K562 (cell line): ENCODE data around the gene PPP3CB. TPM values are rescaled to one million over a fixed set of nuclear protein-coding genes. Genes with fewer than 3 reads are reported as not detected.

ENCODE experiments used
- C11orf30 ChIP-seq: fragments of 450-650 bp; IDR thresholded peaks from 2 replicates; pipeline ENCODE4 v1.6.1; 2016; ENCODE audit warnings: low read depth, mild to moderate bottlenecking
- CCAR2 ChIP-seq: fragments of 200-400 bp; formaldehyde crosslinking; IDR thresholded peaks from 2 replicates; pipeline ENCODE4 v1.6.1; 2017; ENCODE audit warnings: mild to moderate bottlenecking, low read depth, low read length
- CREM ChIP-seq: IDR thresholded peaks from 2 replicates; pipeline ENCODE4 v1.6.1; 2014; ENCODE audit warnings: antibody characterized with exemption, low read depth
- CSDE1 ChIP-seq, 2 experiments: fragments of 450-650 bp; IDR thresholded peaks; 2 replicates each; pipeline ENCODE4 v1.6.1; 2016; ENCODE audit warnings: mild to moderate bottlenecking in 1 of 2
- ERF ChIP-seq: fragments of 450-650 bp; formaldehyde crosslinking; IDR thresholded peaks from 2 replicates; pipeline ENCODE4 v1.4.0; 2020; ENCODE audit warnings: mild to moderate bottlenecking, mixed read lengths
- FIP1L1 ChIP-seq: fragments of 200-400 bp; formaldehyde crosslinking; IDR thresholded peaks from 2 replicates; pipeline ENCODE4 v1.6.1; 2018; ENCODE audit warnings: mild to moderate bottlenecking, low read depth, low read length; ENCODE audit not compliant: poor library complexity, severe bottlenecking
- FOXA3 ChIP-seq, 2 experiments: fragments of 450-650 bp in 1 of 2; sonication (generic) in 1 of 2; formaldehyde crosslinking; IDR thresholded peaks in 1 of 2; conservative IDR thresholded peaks in 1 of 2; 2 replicates each; pipeline versions ENCODE4 v1.4.0 to v1.8.0; 2020 to 2022; ENCODE audit warnings: mild to moderate bottlenecking in 2 of 2, missing genetic modification reagents in 1 of 2
- GTF2E2 ChIP-seq: fragments of 200-800 bp; sonication (Bioruptor generic); IDR thresholded peaks from 2 replicates; pipeline ENCODE4 v1.6.1; 2016; ENCODE audit warnings: missing genetic modification characterization, missing compliant biosample characterization
- HOMEZ ChIP-seq: fragments of 250-450 bp; sonication (Bioruptor Pico); IDR thresholded peaks from 2 replicates; pipeline ENCODE4 v1.4.0; 2020; ENCODE audit warnings: mild to moderate bottlenecking, moderate library complexity
- JUND ChIP-seq, 2 experiments: IDR thresholded peaks; 2 replicates in 1 of 2; 3 replicates in 1 of 2; pipeline ENCODE4 v1.6.1; 2011; ENCODE audit warnings: borderline replicate concordance in 2 of 2, low read depth in 2 of 2, low read length in 2 of 2, improper control_type of control experiment in 1 of 2, missing biosample characterization in 1 of 2, missing genetic modification characterization in 1 of 2, missing genetic modification reagents in 1 of 2
- L3MBTL2 ChIP-seq: fragments of 450-650 bp; IDR thresholded peaks from 2 replicates; pipeline ENCODE4 v1.6.1; 2016; ENCODE audit warnings: mild to moderate bottlenecking, moderate library complexity
- MTA3 ChIP-seq: fragments of 450-650 bp; formaldehyde crosslinking; IDR thresholded peaks from 2 replicates; pipeline ENCODE4 v1.6.1; 2017; ENCODE audit warnings: mild to moderate bottlenecking, borderline replicate concordance
- PHB ChIP-seq: fragments of 250-450 bp; sonication (Bioruptor Pico); IDR thresholded peaks from 2 replicates; pipeline ENCODE4 v1.5.0; 2021
- POLR2H ChIP-seq: IDR thresholded peaks from 2 replicates; pipeline ENCODE4 v1.6.1; 2016; ENCODE audit warnings: missing genetic modification characterization, low read depth, mild to moderate bottlenecking, control low read depth, missing compliant biosample characterization, moderate library complexity
- RBM25 ChIP-seq: fragments of 200-400 bp; formaldehyde crosslinking; IDR thresholded peaks from 2 replicates; pipeline ENCODE4 v1.6.1; 2018; ENCODE audit warnings: low read length, low read depth, moderate library complexity; ENCODE audit not compliant: severe bottlenecking
- SAFB ChIP-seq: fragments of 200-400 bp; formaldehyde crosslinking; IDR thresholded peaks from 2 replicates; pipeline ENCODE4 v1.6.1; 2017; ENCODE audit warnings: low read depth, low read length, borderline replicate concordance
- SMAD2 ChIP-seq: fragments of 150-350 bp; IDR thresholded peaks from 2 replicates; pipeline ENCODE4 v1.6.1; 2014; ENCODE audit warnings: low read depth, mild to moderate bottlenecking, low read length
- SMARCC2 ChIP-seq: fragments of 450-650 bp; IDR thresholded peaks from 2 replicates; pipeline ENCODE4 v1.6.1; 2017; ENCODE audit warnings: antibody characterized with exemption, moderate library complexity, mild to moderate bottlenecking, low read depth
- TOE1 ChIP-seq, 2 experiments: fragments of 450-650 bp in 1 of 2; sonication (generic) in 1 of 2; formaldehyde crosslinking in 1 of 2; IDR thresholded peaks; 2 replicates each; pipeline versions ENCODE4 v1.7.1 to v1.8.0; 2016 to 2022; ENCODE audit warnings: borderline replicate concordance in 2 of 2, mild to moderate bottlenecking in 2 of 2, antibody characterized with exemption in 1 of 2, inconsistent platforms in 1 of 2, low read depth in 1 of 2, missing genetic modification reagents in 1 of 2, moderate library complexity in 1 of 2
- U2AF2 ChIP-seq: fragments of 200-400 bp; formaldehyde crosslinking; optimal IDR thresholded peaks from 2 replicates; pipeline ENCODE3; 2017; ENCODE audit warnings: low read depth, mild to moderate bottlenecking, low read length
- USF1 ChIP-seq: sonication (generic); formaldehyde crosslinking; IDR thresholded peaks from 2 replicates; pipeline ENCODE4 v1.9.0; 2022; ENCODE audit warnings: mild to moderate bottlenecking, missing genetic modification reagents
- ZKSCAN8 ChIP-seq: fragments of 200-800 bp; sonication (Bioruptor generic); IDR thresholded peaks from 2 replicates; pipeline ENCODE4 v1.6.1; 2016; ENCODE audit warnings: missing genetic modification characterization, missing compliant biosample characterization
- ZNF253 ChIP-seq: fragments of 250-450 bp; sonication (Bioruptor Pico); conservative IDR thresholded peaks from 2 replicates; pipeline ENCODE4 v1.6.1; 2021; ENCODE audit warnings: mild to moderate bottlenecking
- ZNF354B ChIP-seq: fragments of 250-450 bp; sonication (Bioruptor Pico); IDR thresholded peaks from 2 replicates; pipeline ENCODE4 v1.4.0; 2020
- ZNF561 ChIP-seq: fragments of 450-650 bp; formaldehyde crosslinking; conservative IDR thresholded peaks from 2 replicates; pipeline ENCODE4 v1.4.0; 2020; ENCODE audit warnings: mild to moderate bottlenecking, moderate library complexity
- polyA plus RNA-seq, 8 experiments: library from polyadenylated mRNA; depleted of rRNA in 4 of 8; stranded (reverse) in 5 of 8; unstranded in 3 of 8; fragments of >200 nt; fragmentation: Nextera tagmentation in 2 of 8; fragmentation: Illumina TruSeq in 1 of 8; extraction: Ambion mirVana in 2 of 8; extraction: Trizol in 1 of 8; gene quantifications; 2 replicates each; pipeline versions ENCODE4 v1.2.1 to v1.2.3, GENCODE V29; 2011 to 2014; ENCODE audit warnings: inconsistent platforms in 1 of 8, missing spikeins in 1 of 8
- total RNA-seq, 7 experiments: library from RNA; depleted of rRNA in 6 of 7; stranded (reverse); fragments of >200 nt in 6 of 7; fragmentation: Illumina TruSeq in 2 of 7; extraction: Trizol in 2 of 7; gene quantifications; 2 replicates each; pipeline versions ENCODE4 v1.2.1 to v1.2.3, GENCODE V29; 2011 to 2021; ENCODE audit warnings: low replicate concordance in 1 of 7

Gene PPP3CB
- total and polyA plus RNA-seq, 9 of the 15 experiments (the other 6 are each of a cell fraction or from before 2014, with no cell fraction given): 9.6 to 27.6 (median 17.8) TPM

GRCh38 chr10:73413528-73414229 is 82.1 kb downstream of the PPP3CB start, which contains the start of gene ANXA7 (continued):
- TF ChIP-seq U2AF2 (no peak), ZKSCAN8 (CRISPR knock-in tag) (no peak), CREM (peak; percentile 76), SAFB (no peak; the same call in 1 of the 2 replicates), JUND (IDR thresholded peaks at IDR 0.05; ENCODE audit: borderline replicate concordance, low read depth, low read length) (peak; percentile 6; the same call in 1 of the 2 replicates), JUND (tag; IDR thresholded peaks at IDR 0.05; ENCODE audit: borderline replicate concordance, low read depth, low read length) (0 out of 3 replicates have a peak, but pooled peaks have one; percentile 1), MTA3 (peak; percentile 84; the same call in 1 of the 2 replicates), SMAD2 (no peak), C11orf30 (peak; percentile 97), ZNF354B (CRISPR knock-in tag) (0 out of 2 replicates have a peak, but pooled peaks have one; percentile 1), ZNF253 (CRISPR knock-in tag) (no peak), PHB (CRISPR knock-in tag) (no peak), FOXA3 (CRISPR knock-in tag; conservative IDR thresholded peaks at IDR 0.05 in 1 of 2, IDR thresholded peaks at IDR 0.05 in 1 of 2) (peak in 1 of 2 experiments; percentile 87; a peak in 1 of 4 replicates), CSDE1 (IDR thresholded peaks at IDR 0.05) (0 out of 4 replicates have a peak, but pooled peaks of 1 of the 2 experiments have one; percentile 0), POLR2H (peak; percentile 80), ZNF561 (CRISPR knock-in tag) (no peak), SMARCC2 (0 out of 2 replicates have a peak, but pooled peaks have one; percentile 27), L3MBTL2 (peak; percentile 49), RBM25 (peak; percentile 86), ERF (CRISPR knock-in tag) (0 out of 2 replicates have a peak, but pooled peaks have one; percentile 51), TOE1 (IDR thresholded peaks at IDR 0.05; ENCODE audit: borderline replicate concordance) (peak; percentile 75), TOE1 (CRISPR knock-in tag; IDR thresholded peaks at IDR 0.05; ENCODE audit: borderline replicate concordance, low read depth) (no peak; the same call in 1 of the 2 replicates), FIP1L1 (peak; percentile 62), GTF2E2 (tag) (peak; percentile 80; the same call in 1 of the 2 replicates), USF1 (CRISPR knock-in tag) (peak; percentile 65), HOMEZ (no peak), CCAR2 (no peak)
